ENCODE data around the gene IFITM10.

DNA sequence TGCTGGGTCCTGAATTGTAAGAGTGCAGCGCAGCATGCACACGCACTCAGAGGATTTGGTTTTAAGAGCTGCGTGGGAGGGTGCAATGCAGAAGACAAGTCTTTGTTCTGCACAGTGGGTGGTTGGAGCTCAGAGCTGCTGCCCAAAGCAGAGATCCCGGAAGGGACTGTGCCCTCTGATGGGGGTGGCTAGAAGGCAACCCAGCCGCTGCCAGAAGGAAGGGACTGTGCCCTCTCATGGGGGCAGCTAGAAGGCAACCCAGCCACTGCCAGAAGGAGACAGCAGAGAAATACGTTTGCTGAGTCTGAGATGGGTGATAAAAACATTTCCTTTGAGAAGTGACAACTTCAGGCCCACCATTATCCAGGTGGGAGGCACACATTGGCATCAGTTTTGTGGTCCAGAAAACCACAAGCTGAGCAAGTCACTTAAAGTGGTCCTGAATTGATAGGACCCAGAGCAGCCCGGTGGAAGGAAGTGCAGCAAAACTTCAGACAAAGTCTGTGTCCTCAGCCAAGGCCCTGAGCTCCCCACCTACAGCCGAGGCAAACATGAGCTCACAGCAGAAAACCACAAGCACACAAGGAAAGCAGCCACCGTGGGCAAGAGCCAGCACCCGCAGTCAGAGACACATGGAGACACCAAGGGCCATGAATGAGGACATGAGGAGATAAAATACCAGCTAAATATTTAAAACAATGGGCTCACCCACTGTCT, 49.1 kb downstream of the IFITM10 start:
- TF ChIP-seq POLR2A (IDR thresholded peaks at IDR 0.05; ENCODE audit: low read length) = no peak
- TF ChIP-seq GATA1 (IDR thresholded peaks at IDR 0.05; ENCODE audit: low read depth, low read length) = no peak
